Caki2 (cell line): ENCODE measurements around the gene DBP. TPM values are rescaled to one million over a fixed set of nuclear protein-coding genes. Genes with fewer than 3 reads are reported as not detected.
"Not testable (repeated sequence)": the region's sequence is repeated elsewhere in the genome, so short reads cannot be mapped to it uniquely, and the experiment has no call there.

Source experiments
- DNase-seq: peaks from one replicate; pipeline ENCODE4 v3.0.0-alpha.2; 2015; ENCODE audit warnings: low read depth
- in situ Hi-C: cut with HindIII; loops from 2 replicates; pipeline ENCODE4 v1.10.0; 2016; ENCODE audit warnings: low sequenced_read_pairs, low pct_unique_long_range_greater_than_20kb, mixed read lengths
- total RNA-seq: library from RNA; depleted of rRNA; stranded (reverse); fragments of >200 nt; shearing (Covaris generic); gene quantifications from 2 replicates; pipeline ENCODE4 v1.2.3, GENCODE V29; 2014; ENCODE audit warnings: low replicate concordance

Gene DBP
- total RNA-seq, 1 experiment from 2014 or later: 15.1 TPM

DNA sequence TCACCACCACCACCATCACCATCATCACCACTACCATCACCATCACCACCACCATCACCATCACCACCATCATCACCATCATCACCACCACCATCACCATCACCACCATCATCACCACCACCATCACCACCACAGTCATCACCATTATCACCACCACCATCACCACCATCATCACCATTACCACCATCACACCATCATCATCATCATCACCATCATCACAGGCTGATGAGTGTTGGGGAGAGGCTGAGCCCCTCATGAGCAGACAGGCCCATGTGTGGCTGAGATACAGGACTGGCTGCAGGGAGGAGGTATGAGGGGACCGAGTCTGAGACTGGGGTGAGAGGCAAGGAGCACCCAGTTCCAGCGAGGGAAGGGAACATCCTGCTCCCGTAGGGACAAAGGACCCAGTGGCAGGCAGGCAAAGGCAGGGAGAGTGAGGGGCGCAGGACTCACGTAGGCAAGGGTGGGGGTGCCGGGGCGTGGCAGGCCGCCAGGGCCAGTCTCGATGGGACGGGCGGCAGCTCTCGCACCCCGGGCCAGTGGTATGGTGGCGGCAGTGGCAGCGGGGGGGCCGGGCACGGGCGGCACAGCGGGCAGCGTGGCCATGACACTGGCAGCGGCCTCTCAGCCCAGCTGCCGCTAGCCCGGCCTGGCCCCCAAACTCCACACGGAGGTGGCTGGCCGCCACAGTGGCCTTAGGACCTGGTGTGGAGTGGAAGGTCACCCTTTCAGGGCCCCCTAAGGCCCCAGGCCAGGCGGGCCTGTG lies 32.9 kb upstream of the DBP start:
- in situ Hi-C loops: no loop called here

DNA sequence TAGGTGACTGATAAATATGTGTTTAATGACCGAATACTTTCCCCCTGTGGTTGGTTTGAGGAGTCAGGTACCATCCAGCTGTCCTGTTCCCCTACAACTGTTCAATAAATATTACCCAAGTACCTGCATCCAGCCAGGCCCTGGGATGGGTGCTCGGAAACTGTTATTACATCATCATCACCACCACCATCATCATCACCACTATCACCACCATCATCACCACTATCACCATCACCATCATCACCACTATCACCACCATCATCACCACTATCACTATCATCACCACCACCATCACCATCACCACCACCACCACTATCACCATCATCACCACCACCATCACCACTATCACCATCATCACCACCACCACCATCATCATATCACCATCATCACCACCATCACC lies 31.6 kb upstream of the DBP start:
- in situ Hi-C loops: no loop called here
- DNase-seq: no peak

More for the DNA sequence above, 32.9 kb upstream of the DBP start:
- DNase-seq: no peak

DNA sequence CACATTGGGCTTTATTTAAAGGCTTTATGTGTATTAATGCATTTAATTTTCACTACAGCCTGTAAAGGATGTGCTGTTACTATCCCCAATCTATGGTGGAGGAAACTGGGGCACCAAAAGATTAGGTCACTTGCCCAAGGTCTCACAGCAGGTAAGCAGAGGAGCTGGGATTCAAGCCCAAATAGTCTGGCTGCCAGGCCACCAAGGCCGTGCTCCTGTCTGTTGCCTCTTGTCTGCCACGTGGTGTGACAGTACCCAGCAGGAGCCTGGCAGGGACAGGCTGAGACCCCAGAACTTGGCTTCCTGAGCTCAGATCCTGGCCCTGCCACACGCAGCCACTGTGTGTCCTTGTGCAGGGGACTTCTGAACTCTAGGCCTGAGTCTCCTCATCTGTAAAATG lies 31.2 kb upstream of the DBP start:
- no peak for DNase-seq
- in situ Hi-C loops: no loop called here

DNA sequence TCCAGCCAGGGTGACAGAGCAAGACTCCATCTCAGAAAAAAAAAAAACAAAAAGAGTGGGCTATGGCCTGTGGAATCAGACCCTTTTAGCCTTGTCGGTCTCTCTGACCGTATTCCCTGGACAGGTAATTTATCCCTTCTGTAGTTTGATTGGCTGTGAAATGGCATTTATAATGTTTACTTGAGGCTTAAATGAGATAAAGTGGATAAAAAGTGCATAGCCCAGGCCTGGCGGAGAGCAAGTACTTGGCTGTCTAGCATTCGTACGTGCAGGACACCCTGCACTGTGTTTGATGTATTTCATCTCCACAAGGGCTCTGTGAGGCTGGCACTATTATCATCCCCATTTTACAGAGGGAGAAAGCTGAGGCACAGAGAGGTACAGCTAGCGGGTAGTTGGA lies 28.6 kb upstream of the DBP start:
- DNase-seq: no peak
- in situ Hi-C loops: no loop called here

DNA sequence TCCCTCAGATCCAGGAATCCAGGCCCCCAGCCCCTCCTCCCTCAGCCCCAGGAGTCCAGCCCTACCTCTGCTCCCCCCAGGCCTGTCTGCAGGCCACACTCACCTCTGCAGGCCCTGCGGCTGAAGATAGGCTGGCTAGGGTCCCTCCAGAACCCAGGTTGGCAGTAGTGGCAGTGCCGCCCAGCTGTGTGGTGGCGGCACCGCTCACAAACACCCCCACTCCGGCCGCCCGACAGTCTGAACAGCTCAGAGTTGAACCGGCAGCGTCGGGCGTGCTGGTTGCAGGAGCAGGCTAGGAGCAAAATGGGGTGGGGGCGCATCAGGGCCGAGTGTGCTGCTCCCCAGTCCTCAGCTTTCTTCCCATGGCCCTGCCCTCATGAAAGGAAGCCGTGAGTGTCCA lies 27.3 kb upstream of the DBP start:
- in situ Hi-C loops: no loop called here
- DNase-seq: no peak

DNA sequence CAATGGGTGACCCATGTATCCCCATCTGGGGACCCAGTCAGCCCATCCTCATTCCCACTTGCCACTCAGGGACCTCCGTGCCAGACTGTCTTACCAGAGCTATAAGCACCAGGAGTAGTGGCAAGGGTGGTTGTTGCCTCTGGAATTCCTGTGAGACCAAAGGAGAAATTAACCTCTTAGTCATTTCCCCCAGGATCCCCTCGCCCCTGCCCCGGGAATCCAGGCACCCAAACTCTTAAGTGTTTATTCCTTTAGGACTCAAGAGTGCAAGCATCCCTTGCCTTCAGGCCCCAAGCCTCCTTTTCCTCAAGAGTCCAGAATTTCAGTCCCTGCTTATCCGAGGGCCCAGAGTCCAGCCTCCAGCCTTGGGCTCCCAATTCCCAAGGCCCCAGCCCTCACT lies 26.5 kb upstream of the DBP start:
- in situ Hi-C loops: no loop called here
- no peak for DNase-seq

DNA sequence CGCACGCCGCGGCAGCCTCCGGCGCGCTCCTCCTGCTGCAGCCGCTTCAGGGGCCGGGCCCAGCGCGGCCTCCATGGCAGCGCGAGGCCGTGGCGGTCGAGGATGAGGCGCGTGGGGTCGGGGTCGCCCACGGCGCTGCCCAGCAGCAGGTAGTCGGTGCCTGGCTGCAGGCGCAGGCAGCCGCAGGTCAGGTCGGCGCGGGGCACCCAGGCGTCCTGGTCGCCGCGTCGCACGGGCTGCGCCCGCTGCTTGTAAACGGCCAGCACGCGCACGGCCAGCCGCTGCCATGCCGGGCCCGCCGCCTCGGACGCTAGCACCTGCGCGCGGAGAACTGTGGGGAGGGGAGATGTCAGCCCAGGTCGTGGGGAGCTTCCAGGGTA lies 24.5 kb upstream of the DBP start:
- DNase-seq: no peak
- in situ Hi-C loops: no loop called here

DNA sequence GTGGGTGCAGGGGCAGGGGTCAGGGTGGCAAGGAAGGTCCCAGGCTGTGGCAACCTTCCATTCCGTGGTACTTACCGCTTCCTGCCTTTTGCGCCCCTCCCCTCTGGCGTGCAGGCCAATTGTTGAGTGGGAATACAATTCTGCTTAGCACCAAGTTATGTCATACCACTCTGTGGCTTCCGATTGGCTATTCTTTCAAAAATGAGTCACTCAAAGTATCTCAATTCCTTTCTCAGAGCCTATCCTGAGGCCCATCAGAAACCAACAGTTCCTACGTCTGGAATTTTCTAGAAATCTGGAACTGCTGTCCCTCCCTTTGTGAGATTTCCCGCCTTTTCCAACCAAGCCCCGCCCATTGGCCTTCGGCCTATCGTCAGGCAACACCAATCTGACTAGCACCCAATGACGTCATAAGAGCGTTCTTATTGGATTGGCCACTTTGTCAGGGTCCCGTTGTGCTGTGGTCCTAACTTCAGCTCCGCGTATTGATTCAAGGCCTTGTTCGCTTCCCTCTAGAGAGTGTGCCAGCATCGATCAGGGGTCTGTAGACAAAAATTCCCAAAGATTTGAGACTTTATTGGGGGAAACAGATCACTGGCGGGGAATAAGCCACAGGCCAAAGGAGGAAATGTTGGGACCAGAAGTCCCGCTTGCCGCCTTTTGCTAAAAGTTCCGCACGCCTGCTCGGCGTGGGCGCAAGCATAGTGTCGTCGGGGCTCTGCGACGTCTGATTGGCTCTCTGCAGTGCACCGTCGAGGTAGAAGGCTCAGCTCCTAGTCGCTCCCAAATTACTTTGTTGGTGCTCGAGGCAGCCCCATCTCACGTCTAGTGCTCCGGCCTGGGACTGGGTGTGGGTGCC lies 23.9 kb upstream of the DBP start:
- in situ Hi-C loops: no loop called here
- peak; percentile 95 for DNase-seq

DNA sequence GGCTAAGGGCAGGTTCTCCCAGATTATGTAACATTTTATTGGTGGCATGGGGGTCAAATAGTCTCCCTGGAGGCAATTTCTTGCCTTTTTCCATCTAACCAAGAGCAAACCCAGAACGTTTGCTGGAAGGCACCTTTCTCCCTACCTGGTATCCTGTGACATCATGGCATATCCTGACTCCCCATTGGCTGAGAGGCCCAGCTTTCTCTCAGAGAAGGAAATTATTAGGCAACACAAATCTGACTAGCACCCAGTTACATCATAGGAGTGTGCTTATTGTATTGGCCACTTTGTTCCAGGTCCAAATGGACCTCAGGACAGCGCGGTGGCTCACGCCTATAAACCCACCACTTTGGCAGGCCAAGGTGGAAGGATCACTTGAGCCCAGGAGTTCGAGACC lies 22.6 kb upstream of the DBP start:
- DNase-seq: no peak
- in situ Hi-C loops: no loop called here

DNA sequence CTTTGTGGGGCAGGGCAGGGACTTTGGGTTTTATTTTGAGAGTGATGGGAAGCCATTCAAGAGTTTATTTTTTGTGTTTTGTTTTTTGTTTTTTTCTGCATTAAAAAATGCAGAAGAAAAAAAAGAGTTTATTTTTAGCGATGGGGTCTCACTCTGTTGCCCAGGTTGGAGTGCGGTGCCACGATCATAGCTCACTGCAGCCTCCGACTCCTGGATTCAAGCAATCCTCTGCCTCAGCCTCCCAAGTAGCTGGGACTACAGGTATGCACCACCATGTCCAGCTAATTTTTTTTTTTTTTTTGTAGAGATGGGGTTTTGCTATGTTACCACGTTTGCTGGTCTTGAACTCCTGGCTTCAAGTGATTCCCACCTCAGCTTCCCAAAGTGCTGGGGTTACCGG lies 21.3 kb upstream of the DBP start:
- DNase-seq: no peak
- in situ Hi-C loops: no loop called here

DNA sequence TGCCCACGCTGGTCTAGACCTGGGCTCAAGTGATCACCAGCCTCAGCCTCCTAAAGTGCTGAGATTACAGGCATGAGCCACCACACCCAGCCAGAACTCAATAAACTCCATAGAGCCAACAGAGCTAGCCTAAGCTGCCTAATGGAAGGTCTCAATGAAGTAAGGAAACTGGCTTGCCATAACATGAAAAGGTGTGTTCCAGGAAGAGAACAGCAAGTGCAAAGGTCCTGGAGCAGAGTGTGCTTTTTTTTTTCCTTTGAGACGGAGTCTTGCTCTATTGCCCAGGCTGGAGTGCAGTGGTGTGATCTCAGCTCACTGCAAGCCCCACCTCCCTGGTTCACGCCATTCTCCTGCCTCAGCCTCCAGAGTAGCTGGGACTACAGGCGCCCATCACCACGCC lies 20.6 kb upstream of the DBP start:
- DNase-seq, in situ Hi-C loops: not testable (repeated sequence)

DNA sequence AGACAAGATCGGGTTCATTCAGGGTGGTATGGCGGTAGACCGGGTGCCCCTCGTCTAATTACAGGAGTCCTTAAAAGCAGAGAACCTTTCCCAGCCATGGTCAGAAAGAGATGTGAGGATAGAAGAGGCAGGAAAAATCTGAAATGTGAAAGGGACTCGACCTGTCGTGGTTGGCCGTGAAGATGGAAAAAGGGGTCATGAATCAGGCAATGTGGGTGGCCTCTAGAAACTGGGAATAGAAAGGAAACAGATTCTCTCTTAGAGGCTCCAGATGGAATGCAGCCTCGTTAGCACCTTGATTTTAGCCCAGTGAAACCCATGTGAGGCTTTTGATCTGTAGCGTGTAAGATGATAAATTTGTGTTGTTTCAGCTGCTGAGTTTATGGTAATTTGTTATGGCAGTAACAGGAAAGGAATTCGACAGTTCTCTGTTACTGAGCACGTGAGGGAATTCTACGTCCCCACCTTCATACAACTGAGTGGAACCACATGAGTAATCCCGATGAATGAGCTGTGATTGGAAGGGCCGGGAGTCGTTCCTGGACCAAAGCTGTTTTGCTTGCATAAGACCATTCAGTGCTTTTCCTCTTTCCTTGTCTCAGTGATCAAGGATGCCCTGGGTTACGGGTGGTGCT lies 19.8 kb upstream of the DBP start:
- peak; percentile 95 for DNase-seq
- in situ Hi-C loops: no loop called here

DNA sequence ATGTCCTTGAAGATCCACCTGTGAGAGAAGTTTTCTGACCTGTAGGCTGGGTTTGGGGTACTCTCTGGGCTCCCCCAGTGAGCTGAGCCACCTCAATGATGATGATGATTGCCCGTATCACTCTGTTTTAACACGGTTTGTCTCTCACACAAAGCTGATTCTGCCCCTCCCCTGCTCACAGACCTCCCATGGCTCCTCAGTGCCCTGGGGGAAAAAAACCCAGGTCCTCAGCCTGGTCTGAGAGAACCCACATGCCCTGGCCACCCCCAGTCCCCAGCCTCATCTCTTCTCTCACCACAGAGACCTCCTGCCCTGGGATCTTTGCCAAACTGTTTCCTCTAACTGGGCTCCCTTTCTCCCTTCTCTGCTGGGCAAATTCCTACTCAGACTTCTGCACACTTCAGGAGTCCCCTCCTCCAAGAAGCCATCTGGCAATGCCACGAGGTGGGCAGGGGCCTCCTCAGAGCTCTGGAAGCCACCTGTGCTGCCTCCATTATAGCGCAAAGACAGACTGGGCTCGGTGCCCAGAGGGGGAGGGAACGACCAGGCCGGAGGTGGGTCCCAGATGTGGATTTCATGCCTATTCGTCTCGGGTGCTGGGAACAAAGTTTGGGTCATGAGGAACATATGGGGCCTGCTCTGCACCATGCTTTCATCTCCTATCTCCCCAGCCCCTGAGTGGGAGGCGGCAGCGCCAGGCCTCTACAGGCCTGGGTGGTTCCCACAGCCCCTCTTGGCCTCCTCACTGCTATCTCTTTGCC lies 17.3 kb upstream of the DBP start:
- in situ Hi-C loops: no loop called here
- no peak for DNase-seq

DNA sequence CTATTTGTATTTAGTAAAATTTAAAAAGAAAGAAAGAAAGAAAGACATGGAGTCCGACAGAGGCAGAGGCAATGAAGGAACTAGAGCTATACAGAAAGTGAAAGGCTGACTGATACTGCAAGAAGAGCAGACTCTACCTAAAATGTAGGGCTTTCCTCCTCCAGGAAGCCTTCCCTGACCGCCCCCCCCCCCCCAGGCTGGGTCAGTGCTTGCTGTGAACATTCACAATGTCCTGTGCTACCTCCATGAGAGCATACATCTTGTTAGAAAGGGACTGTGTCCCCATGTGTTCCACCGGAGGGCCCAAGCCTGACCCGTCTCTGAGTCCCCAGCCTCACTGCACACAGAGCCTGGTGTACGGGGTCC lies 14.5 kb upstream of the DBP start:
- in situ Hi-C loops: no loop called here
- DNase-seq: no peak

DNA sequence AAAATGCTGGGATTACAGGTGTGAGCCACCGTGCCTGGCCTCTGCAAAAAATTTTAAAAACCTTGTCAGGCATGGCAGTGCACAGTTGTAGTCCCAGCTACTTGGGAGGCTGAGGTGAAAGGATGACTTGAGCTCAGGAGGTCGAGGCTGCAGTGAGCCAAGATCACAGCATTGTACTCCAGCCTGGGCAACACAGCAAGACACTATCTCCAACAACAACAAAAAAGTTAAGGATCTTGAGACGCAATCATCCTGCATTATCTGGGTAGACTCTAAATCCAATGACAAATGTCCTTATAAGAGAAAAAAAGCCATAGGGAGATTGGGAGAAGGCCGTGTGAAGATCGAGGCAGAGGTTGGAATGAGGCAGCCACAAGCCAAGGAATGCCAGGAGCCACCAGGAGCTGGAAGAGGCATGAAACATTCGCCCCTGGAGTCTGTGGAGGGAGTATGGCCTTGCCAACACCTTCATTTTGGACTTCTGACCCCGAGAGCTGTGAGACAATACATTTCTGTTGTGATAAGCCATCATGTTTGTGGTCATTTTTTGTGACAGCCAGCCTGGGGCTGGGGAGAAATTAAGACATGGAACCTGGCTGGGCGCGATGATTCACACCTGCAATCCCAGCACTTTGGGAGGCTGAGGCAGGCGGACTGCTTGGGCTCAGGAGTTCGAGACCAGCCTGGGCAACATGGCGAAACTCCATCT lies 13.9 kb upstream of the DBP start:
- DNase-seq: no peak
- in situ Hi-C loops: no loop called here

DNA sequence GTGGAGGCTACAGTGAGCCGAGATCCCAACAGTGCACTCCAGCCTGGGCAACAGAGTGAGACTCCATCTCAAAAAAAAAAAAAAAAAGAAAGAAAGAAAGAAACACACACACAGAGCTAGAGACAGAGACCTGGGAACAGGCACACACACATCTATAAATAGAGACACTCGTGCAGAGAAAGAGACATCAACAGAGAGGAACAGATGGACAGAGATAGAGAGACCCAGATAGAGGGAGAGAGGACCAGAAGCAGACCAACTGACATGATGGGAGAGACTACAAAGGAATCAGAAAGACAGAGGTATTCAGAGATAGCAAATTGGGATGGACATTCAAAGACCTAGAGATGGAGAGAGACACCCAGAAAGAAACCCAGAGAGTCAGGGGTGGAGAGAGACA lies 11.0 kb upstream of the DBP start:
- in situ Hi-C loops: no loop called here
- no peak for DNase-seq

DNA sequence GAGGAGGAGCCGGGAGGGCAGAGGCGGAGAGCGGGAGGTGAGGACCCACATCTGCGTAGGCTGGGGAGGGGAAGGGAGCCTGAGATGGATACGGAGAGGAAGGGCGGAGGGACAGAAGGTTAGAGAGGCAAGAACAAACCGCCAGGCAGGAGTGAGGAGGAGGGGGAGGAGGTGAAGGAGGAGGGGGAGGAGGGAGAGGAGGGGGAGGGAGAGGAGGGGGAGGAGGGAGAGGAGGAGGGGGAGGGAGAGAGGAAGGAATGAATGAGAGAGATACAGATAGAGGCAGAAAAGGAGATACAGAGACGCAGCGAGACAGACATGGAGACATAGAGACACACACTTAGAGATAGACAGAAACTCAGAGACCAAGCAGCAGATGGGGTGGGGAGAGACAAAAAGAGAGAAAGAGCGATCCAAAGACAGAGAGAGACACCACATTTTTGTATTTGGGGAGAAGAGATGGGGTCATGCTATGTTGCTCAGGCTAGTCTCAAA lies 9.6 kb upstream of the DBP start:
- in situ Hi-C loops: no loop called here

More for the DNA sequence above, 9.6 kb upstream of the DBP start:
- no peak for DNase-seq
